NCI-H446 (cell line): ENCODE measurements around the gene KPNA6.
A peak's percentile ranks its signal among the peaks of the same experiment; 100 is the strongest.

Experiments
- DNase-seq, 2 experiments: peaks; one replicate each; lab custom pipeline; 2025; lab: John Stamatoyannopoulos, UW

Gene KPNA6

GRCh38 chr1:32187850-32188249 is 80.0 kb downstream of the KPNA6 start:
- DNase-seq, result no peak

DNA sequence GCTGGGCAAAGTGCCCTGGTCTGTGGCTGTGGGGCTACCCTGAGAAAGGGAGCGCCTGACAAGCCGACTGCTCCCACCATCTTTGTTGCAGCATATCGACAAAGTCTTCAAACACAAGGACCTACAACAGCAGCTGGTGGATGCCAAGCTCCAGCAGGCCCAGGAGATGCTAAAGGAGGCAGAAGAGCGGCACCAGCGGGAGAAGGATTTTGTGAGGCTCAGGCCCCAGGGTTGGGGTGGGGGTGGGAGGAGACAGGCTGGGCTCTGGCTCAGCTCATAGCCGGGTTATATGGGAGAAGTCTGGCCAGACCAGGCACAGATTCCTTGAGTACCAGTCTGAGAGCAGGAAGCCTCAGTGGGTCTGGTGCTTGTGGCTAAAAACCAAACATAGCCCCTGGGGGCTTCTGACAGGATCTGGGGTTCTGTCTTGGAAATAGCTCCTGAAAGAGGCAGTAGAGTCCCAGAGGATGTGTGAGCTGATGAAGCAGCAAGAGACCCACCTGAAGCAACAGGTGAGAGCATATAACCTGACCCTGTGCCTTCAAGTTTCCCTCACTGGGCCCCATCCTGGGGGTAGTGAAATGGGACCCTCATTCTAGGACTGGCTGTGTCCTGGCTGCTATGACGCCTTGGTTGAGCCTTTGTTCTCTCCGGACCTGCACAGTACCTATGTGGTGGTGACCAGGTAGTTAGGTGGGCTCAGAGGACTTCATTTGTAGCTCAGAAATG is 84.5 kb downstream of the KPNA6 start:
- no peak for DNase-seq

GRCh38 chr1:32194984-32195383 is 87.1 kb downstream of the KPNA6 start:
- no peak for DNase-seq

- DNase-seq, result no peak
These were observed 87.7 kb downstream of the KPNA6 start for GRCh38 chr1:32195531-32195930.

DNA sequence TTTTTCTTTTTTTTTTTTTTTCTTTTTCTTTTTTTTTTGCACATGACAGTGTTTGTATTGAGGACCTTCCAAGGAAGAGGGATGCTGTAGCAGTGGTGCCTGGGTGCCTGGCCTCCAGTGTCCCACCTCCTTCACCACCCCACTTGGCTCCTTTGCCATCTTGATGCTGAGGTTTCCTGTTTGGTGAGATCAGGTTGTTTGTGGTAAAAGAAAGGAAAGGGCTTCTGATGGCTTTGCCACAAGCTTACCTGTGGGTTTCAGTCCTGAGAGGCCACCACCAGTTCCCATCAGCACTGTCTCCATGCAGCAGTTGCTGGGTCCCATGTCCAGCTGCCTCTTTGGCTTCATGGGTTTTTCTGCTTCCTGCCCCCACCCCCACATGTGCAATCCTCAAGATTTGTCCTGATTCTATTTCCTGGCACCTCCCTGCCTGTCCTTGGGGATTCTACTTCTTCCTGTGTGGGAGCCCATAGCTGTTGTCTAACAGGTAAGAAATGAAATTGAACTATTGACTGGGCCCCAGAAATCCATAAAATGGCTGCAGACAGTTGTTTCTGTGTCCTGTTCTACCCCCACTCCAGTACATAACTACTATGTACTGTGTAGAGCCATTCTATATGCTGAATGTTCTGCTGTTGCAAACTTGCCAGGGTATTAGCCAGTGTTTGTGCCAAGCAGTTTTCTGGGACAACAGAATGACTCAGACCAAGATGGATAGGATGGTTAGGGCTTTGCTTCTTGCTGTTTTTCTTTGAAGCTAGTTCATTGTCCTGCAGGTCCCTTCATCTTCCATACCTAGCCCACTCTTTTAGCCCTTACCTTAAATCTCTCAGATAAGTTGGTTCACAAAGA is 88.3 kb downstream of the KPNA6 start:
- no peak for DNase-seq

GRCh38 chr1:32197074-32197473 is 89.2 kb downstream of the KPNA6 start:
- no peak for DNase-seq

DNA sequence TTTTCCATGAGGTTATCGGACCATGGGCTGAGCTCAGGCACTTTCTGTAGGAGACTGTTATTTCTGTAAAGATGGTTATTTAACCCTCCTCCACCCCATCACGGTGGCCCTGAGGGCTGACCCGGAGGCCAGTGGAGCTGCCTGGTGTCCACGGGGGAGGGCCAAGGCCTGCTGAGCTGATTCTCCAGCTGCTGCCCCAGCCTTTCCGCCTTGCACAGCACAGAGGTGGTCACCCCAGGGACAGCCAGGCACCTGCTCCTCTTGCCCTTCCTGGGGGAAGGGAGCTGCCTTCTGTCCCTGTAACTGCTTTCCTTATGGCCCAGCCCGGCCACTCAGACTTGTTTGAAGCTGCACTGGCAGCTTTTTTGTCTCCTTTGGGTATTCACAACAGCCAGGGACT is 90.0 kb downstream of the KPNA6 start:
- DNase-seq, result no peak

DNA sequence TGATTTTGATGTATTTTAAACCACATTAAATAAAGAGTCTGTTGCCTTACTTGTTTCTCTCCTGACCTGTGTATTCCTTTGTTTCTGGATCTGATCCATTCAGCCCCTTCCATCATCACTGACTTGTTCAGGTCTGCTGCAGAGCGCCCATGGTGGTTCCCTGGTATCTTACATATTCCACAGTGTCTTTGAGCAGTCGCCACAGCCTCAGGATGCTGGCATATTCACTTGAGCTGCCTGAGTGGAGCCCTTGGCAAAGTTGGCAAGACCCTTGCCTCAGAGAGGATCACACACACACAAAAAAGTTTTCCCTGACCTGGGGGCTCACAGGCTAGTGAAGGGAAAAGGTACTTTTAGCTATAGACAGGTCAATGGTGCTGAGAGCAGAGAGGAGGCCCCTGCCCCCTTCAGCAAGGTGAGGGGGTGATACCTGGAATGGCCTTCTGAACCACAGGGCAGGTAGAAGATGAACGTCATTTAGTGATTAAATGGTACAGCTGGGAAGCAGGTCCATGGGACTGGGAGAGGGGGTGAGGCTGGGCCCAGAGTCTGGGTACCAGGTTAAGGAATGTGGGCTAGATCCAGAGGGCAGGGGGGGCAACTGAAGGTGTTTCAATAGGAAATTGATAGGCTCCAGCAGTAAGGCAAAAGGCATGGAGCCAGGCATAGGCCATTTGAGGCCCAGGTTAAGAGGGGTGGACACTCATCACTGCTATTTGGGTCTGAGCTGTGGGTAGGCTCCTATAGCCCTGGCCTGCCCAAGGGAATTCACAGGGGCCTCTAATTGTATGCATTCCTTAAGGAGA is 90.6 kb downstream of the KPNA6 start:
- DNase-seq, result no peak

DNA sequence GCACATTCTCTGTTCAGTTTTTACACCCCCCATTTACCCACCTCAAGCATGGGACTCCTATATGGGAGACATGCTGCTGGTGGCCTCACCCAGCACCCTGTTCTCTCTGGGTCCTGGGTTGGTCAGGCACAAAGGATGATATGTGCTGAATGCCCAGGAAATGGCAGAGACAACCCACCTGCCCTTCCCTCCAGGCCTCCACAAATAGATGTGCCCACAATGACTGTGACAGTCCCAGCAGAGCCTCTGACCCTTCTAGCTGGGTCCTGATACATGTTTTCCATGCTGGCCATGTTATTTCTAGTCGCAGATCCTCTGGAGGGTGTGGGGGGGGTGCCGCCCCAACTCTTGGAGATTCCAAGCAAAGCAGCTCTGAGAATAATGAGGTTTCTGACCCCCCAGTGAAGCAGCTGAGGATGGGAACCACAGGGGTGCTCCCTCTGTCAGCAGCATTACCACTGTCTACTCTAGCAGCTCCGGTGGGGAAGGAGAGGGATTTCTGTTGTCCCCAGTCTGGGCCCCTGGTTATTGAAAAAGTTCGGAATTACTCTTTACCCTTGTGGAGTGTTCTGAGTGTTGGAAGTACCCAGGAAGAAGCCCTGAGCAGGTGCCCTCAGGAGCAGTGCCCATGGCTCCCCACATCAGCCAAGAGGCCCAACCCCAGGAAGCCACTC is 91.3 kb downstream of the KPNA6 start:
- DNase-seq, result no peak

GRCh38 chr1:32199717-32200072 is 91.8 kb downstream of the KPNA6 start:
- peak in 1 of 2 experiments; percentile 56 for DNase-seq

- DNase-seq, result peak in 1 of 2 experiments; percentile 58
These were observed 92.6 kb downstream of the KPNA6 start, which contains the start of gene CCDC28B for GRCh38 chr1:32200226-32201010. Gene CCDC28B (plus strand): TSS chr1:32200595. CDS start chr1:32201936, 1,341 bp downstream.

- DNase-seq, result peak in 1 of 2 experiments; percentile 42
These were observed 93.4 kb downstream of the KPNA6 start for GRCh38 chr1:32201011-32201855.

DNA sequence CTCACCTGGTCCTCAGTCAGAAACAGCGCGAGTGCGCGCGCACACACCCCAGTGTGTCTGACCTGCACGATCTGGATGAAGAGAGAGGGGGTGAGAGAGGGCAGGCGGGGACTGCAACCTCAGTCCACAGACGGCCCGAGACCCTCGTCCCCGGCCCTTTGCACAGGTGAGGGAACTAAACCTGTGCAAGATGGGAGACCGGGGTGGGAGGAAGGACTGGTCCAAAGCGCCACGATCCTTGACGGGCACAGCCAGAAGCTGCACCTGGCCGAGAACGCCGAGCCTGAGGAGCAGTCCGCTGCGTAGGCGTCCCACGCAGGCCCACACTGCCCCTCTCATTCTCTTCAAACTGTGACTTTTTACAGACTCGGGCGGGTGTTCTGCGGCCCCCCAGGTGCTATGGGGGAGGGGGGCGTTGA is 97.1 kb downstream of the KPNA6 start:
- DNase-seq, result no peak

GRCh38 chr1:32205401-32206370 is 97.8 kb downstream of the KPNA6 start, which contains the start of gene IQCC:
Gene IQCC (plus strand): TSS chr1:32205671. CDS start chr1:32205682, 11 bp downstream.
- peak; percentile 63 to 83 for DNase-seq

DNA sequence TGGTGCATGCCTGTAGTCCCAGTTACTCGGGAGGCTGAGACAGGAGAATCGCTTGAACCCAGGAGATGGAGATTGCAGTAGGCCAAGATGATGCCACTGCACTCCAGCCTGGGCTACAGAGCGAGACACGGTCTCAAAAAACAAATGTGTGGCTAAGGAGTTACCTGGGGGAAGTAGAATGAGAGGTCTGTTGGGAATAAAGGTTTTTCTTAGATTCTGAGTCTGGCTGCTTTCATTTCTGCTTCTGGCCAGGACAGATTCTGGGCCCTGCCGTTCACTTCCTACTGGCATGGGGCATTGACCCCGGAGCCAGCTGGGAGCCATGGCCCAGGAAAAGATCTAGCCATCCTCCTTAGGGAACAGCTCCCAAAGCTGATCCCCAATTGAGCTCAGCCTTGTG is 100.6 kb downstream of the KPNA6 start:
- DNase-seq, result no peak

DNA sequence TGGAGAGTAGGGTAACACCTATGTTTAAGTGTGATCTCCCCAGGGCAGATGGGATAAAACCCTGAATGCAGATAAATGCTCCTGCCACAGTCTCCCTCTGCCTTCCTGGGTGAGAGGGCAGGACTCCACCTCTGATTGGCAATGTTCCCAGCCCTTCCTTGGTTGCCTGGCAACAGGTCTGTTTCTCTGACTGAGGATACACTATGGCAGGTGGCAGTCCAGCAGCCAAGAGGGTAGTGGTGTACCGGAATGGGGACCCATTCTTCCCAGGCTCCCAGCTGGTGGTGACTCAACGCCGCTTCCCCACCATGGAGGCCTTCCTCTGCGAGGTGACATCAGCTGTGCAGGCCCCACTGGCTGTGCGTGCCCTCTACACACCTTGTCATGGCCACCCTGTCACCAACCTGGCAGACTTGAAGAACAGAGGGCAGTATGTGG is 101.1 kb downstream of the KPNA6 start, which contains the start of gene DCDC2B:
Gene DCDC2B (plus strand): TSS at position 199 of the 438 bp plus-strand sequence. CDS start 5 bp downstream, at position 204.
- peak; percentile 48 to 80 for DNase-seq

GRCh38 chr1:32215629-32216480 is 108.0 kb downstream of the KPNA6 start:
- DNase-seq, result peak; percentile 35 to 74
